Measurements from ENCODE around the gene KLK8. TPM values are rescaled to one million over a fixed set of nuclear protein-coding genes. Genes with fewer than 3 reads are reported as not detected.
"Not testable (repeated sequence)": the region's sequence is repeated elsewhere in the genome, so short reads cannot be mapped to it uniquely, and the experiment has no call there.

KLK8 gene
- total RNA-seq, 1 donor from 2014 or later = not detected

- DNase-seq (ENCODE audit: low read depth in 2 of 2) = peak in 1 of 2 donors; percentile 40
These were observed 15.6 kb upstream of the KLK8 start for GRCh38 chr19:51016798-51017683.

GRCh38 chr19:51015691-51016267, 14.4 kb upstream of the KLK8 start:
- no peak for DNase-seq (ENCODE audit: low read depth in 2 of 2)

- DNase-seq (ENCODE audit: low read depth in 2 of 2) = no peak
These were observed 12.8 kb upstream of the KLK8 start for GRCh38 chr19:51014242-51014641.

- no peak for DNase-seq (ENCODE audit: low read depth in 2 of 2)
These were observed 11.3 kb upstream of the KLK8 start for GRCh38 chr19:51012661-51013190.

GRCh38 chr19:51010066-51010795, 8.8 kb upstream of the KLK8 start:
- DNase-seq (ENCODE audit: low read depth in 2 of 2) = no peak

- DNase-seq (ENCODE audit: low read depth in 2 of 2) = no peak
These were observed 7.9 kb upstream of the KLK8 start for GRCh38 chr19:51009061-51009891.

- no peak for DNase-seq (ENCODE audit: low read depth in 2 of 2)
These were observed 6.1 kb upstream of the KLK8 start for GRCh38 chr19:51007488-51007887.

GRCh38 chr19:51006406-51006805, 5.0 kb upstream of the KLK8 start:
- DNase-seq (ENCODE audit: low read depth in 2 of 2) = no peak

GRCh38 chr19:51005248-51005647, 3.8 kb upstream of the KLK8 start:
- no peak for DNase-seq (ENCODE audit: low read depth in 2 of 2)

- DNase-seq (ENCODE audit: low read depth in 2 of 2) = no peak
These were observed 1.9 kb upstream of the KLK8 start for GRCh38 chr19:51003316-51003715.

- no peak for DNase-seq (ENCODE audit: low read depth in 2 of 2)
These were observed 1.3 kb upstream of the KLK8 start for GRCh38 chr19:51002542-51003311.

GRCh38 chr19:51002089-51002532, 707 bp upstream of the KLK8 start:
- no peak for DNase-seq (ENCODE audit: low read depth in 2 of 2)

GRCh38 chr19:51000981-51001380, 423 bp downstream of the KLK8 start:
- no peak for DNase-seq (ENCODE audit: low read depth in 2 of 2)

- no peak for DNase-seq (ENCODE audit: low read depth in 2 of 2)
These were observed 978 bp downstream of the KLK8 start for GRCh38 chr19:51000426-51000825.

GRCh38 chr19:50998686-50999085, 2.7 kb downstream of the KLK8 start:
- DNase-seq (ENCODE audit: low read depth in 2 of 2) = no peak

- DNase-seq (ENCODE audit: low read depth in 2 of 2) = no peak
These were observed 3.3 kb downstream of the KLK8 start for GRCh38 chr19:50998061-50998460.

- DNase-seq (ENCODE audit: low read depth in 2 of 2) = no peak
These were observed 7.3 kb downstream of the KLK8 start for GRCh38 chr19:50994129-50994528.

GRCh38 chr19:50992666-50993035, 8.8 kb downstream of the KLK8 start:
- no peak for DNase-seq (ENCODE audit: low read depth in 2 of 2)

GRCh38 chr19:50984416-50984815, 17.0 kb downstream of the KLK8 start:
- DNase-seq (ENCODE audit: low read depth in 2 of 2) = not testable (repeated sequence)

GRCh38 chr19:50983625-50984292, 17.6 kb downstream of the KLK8 start, which contains the start of gene KLK7:
TSS of gene KLK7 (minus strand) at chr19:50983917. CDS start at chr19:50982399, 1,518 bp downstream.
- DNase-seq (ENCODE audit: low read depth in 2 of 2) = no peak
